Peyer's patch (tissue), 4 donors: ENCODE results near the gene FOXP4.

Experiments used
- POLR2A ChIP-seq, 2 donors: fragments of 450-650 bp; IDR thresholded peaks; one replicate each; pipeline ENCODE4 v1.5.1; 2017; ENCODE audit warnings: antibody characterized with exemption in 2 of 2, mild to moderate bottlenecking in 2 of 2, moderate library complexity in 2 of 2
- TF ChIP-seq, protein P1 (sequence below), 6 experiments: fragments of 450-650 bp in 4 of 6; fragments of 200-600 bp in 2 of 6; sonication (generic) in 1 of 6; IDR thresholded peaks; one replicate each; pipeline ENCODE4 v1.5.1; 2017 to 2019; ENCODE audit warnings: antibody characterized with exemption in 6 of 6, mild to moderate bottlenecking in 3 of 6, moderate library complexity in 1 of 6

GRCh38 chr6:41539204-41539603 is 7.0 kb upstream of the FOXP4 start:
- TF ChIP-seq, protein P1, sequence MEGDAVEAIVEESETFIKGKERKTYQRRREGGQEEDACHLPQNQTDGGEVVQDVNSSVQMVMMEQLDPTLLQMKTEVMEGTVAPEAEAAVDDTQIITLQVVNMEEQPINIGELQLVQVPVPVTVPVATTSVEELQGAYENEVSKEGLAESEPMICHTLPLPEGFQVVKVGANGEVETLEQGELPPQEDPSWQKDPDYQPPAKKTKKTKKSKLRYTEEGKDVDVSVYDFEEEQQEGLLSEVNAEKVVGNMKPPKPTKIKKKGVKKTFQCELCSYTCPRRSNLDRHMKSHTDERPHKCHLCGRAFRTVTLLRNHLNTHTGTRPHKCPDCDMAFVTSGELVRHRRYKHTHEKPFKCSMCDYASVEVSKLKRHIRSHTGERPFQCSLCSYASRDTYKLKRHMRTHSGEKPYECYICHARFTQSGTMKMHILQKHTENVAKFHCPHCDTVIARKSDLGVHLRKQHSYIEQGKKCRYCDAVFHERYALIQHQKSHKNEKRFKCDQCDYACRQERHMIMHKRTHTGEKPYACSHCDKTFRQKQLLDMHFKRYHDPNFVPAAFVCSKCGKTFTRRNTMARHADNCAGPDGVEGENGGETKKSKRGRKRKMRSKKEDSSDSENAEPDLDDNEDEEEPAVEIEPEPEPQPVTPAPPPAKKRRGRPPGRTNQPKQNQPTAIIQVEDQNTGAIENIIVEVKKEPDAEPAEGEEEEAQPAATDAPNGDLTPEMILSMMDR (IDR thresholded peaks at IDR 0.05), result no peak
- TF ChIP-seq POLR2A (IDR thresholded peaks at IDR 0.05), result no peak
